ENCODE measurements around the gene TNFRSF8. TPM values are rescaled to one million over a fixed set of nuclear protein-coding genes. Genes with fewer than 3 reads are reported as not detected.

Gene TNFRSF8
- polyA plus RNA-seq, 1 donor (not counting 4 experiments of a cell fraction or from before 2014, with no cell fraction given), result 0.03 TPM

DNA sequence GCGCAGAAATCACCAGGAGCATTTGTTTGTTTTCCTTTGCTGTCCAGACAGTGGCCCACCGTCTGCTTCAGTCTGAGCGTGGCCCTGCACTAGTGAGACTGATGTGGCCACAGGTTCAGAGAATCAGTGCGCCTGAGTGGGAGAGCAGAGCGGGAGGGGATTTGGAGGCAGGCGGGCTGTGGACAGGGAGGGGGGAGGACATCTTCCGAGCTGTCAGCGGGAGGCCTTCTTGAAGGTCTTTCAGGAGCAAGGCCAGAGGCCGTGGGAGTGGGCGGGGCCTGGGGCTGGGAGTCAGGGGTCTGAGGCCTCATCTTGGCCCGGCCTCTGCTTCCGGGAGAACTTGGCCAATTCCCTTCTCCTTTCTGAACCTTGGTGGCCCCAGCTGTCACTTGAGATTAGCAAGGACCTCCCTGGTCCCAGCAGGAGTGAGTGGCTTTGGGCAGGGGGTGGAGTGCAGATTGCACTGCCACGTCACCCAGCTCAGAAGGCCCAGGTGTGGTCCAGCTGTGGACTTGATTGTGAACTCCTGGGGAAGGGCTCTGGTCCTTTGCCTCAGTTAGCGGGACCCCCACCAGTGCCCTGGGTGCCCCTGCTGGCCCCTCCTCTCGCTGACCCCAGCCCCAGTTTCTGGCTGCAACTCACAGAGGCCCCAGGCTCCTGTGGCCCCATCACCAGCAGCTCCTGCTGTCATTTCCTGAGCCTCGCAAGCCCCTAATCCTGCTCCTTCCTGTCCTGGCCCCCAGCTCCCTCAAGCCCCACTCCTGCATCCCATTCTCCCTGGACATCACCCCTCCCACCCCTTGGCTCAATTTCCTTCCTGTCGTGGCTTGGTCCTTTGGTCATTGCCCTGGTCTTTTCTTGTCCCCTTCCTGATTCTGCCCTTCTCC is 112.1 kb downstream of the TNFRSF8 start:
- Histone ChIP-seq H3K27ac (ENCODE audit: control insufficient read depth, insufficient read depth, low read length) (no peak overlapping the region), H3K79me2 (ENCODE audit: control insufficient read depth, insufficient read depth, low read length) (no peaks in the 10 kb centered on the region), H3K4me1 (ENCODE audit: control insufficient read depth, extremely low read depth, insufficient read depth, low read length) (no peaks in the 10 kb centered on the region), H4K20me1 (ENCODE audit: control insufficient read depth, extremely low read depth, insufficient read depth, low read length) (no peaks in the 10 kb centered on the region), H3K9me1 (ENCODE audit: control insufficient read depth, extremely low read depth, insufficient read depth, low read length) (peaks cover 3% of the 10 kb centered on the region), H3K27me3 (ENCODE audit: control insufficient read depth, extremely low read depth, insufficient read depth, low read length) (peaks cover 11% of the 10 kb centered on the region), H3K9me3 (ENCODE audit: control insufficient read depth, low read depth, low read length) (no peaks in the 10 kb centered on the region), H3K9ac (ENCODE audit: control insufficient read depth, extremely low read depth, insufficient read depth, low read length) (no peak overlapping the region), H3K4me3 (ENCODE audit: control insufficient read depth in 2 of 3, extremely low read depth in 1 of 3, insufficient read depth in 2 of 3, low read depth in 1 of 3, low read length in 3 of 3) (no peak overlapping the region), H3K4me2 (ENCODE audit: control insufficient read depth, extremely low read depth, insufficient read depth, low read depth, low read length) (no peak overlapping the region), H3K36me3 (ENCODE audit: control insufficient read depth in 2 of 2, extremely low read depth in 1 of 2, insufficient read depth in 2 of 2, low read length in 2 of 2) (no peaks in the 10 kb centered on the region), H2AFZ (ENCODE audit: control insufficient read depth, low read length) (no peak overlapping the region)
- TF ChIP-seq, protein P1, sequence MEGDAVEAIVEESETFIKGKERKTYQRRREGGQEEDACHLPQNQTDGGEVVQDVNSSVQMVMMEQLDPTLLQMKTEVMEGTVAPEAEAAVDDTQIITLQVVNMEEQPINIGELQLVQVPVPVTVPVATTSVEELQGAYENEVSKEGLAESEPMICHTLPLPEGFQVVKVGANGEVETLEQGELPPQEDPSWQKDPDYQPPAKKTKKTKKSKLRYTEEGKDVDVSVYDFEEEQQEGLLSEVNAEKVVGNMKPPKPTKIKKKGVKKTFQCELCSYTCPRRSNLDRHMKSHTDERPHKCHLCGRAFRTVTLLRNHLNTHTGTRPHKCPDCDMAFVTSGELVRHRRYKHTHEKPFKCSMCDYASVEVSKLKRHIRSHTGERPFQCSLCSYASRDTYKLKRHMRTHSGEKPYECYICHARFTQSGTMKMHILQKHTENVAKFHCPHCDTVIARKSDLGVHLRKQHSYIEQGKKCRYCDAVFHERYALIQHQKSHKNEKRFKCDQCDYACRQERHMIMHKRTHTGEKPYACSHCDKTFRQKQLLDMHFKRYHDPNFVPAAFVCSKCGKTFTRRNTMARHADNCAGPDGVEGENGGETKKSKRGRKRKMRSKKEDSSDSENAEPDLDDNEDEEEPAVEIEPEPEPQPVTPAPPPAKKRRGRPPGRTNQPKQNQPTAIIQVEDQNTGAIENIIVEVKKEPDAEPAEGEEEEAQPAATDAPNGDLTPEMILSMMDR (optimal IDR thresholded peaks at IDR 0.05 in 1 of 3, IDR thresholded peaks at IDR 0.05 in 1 of 3, conservative IDR thresholded peaks at IDR 0.05 in 1 of 3; ENCODE audit: extremely low read depth in 1 of 3, insufficient read depth in 2 of 3, low read length in 3 of 3), result no peak
- TF ChIP-seq EZH2 (IDR thresholded peaks at IDR 0.05; ENCODE audit: low read length), result no peak
- dilution Hi-C loops (cut with MboI; ENCODE audit: extremely low pct_ligation_motif_present, low sequenced_read_pairs), result no loop called here
- no peak for FAIRE-seq
- DNase-seq (ENCODE audit: low read depth, low spot score), result no peak

- H3K9me3 ChIP-seq (ENCODE audit: control insufficient read depth, low read depth, low read length), result no peaks in the 10 kb centered on the region
- DNase-seq (ENCODE audit: low read depth, low spot score), result no peak
Measured at GRCh38 chr1:12176298-12177118, 113.4 kb downstream of the TNFRSF8 start.

More at GRCh38 chr1:12176298-12177118, 113.4 kb downstream of the TNFRSF8 start:
- Histone ChIP-seq H2AFZ (ENCODE audit: control insufficient read depth, low read length) (no peak overlapping the region), H3K27ac (ENCODE audit: control insufficient read depth, insufficient read depth, low read length) (no peak overlapping the region), H3K4me2 (ENCODE audit: control insufficient read depth, extremely low read depth, insufficient read depth, low read depth, low read length) (no peak overlapping the region), H3K36me3 (ENCODE audit: control insufficient read depth in 2 of 2, extremely low read depth in 1 of 2, insufficient read depth in 2 of 2, low read length in 2 of 2) (no peaks in the 10 kb centered on the region), H3K9ac (ENCODE audit: control insufficient read depth, extremely low read depth, insufficient read depth, low read length) (no peak overlapping the region), H3K9me1 (ENCODE audit: control insufficient read depth, extremely low read depth, insufficient read depth, low read length) (peaks cover 3% of the 10 kb centered on the region), H3K4me3 (ENCODE audit: control insufficient read depth in 2 of 3, extremely low read depth in 1 of 3, insufficient read depth in 2 of 3, low read depth in 1 of 3, low read length in 3 of 3) (no peak overlapping the region), H3K79me2 (ENCODE audit: control insufficient read depth, insufficient read depth, low read length) (no peaks in the 10 kb centered on the region), H4K20me1 (ENCODE audit: control insufficient read depth, extremely low read depth, insufficient read depth, low read length) (no peaks in the 10 kb centered on the region), H3K27me3 (ENCODE audit: control insufficient read depth, extremely low read depth, insufficient read depth, low read length) (peaks cover 18% of the 10 kb centered on the region), H3K4me1 (ENCODE audit: control insufficient read depth, extremely low read depth, insufficient read depth, low read length) (no peaks in the 10 kb centered on the region)
- TF ChIP-seq EZH2 (IDR thresholded peaks at IDR 0.05; ENCODE audit: low read length), result no peak
- TF ChIP-seq, protein P1 (optimal IDR thresholded peaks at IDR 0.05 in 1 of 3, IDR thresholded peaks at IDR 0.05 in 1 of 3, conservative IDR thresholded peaks at IDR 0.05 in 1 of 3; ENCODE audit: extremely low read depth in 1 of 3, insufficient read depth in 2 of 3, low read length in 3 of 3), result no peak
- FAIRE-seq, result no peak
- dilution Hi-C loops (cut with MboI; ENCODE audit: extremely low pct_ligation_motif_present, low sequenced_read_pairs), result no loop called here

Data from keratinocyte (primary cell).